Thyroid gland (tissue), 4 donors: Measurements from ENCODE around the gene CTNNA2. TPM values are rescaled to one million over a fixed set of nuclear protein-coding genes. Genes with fewer than 3 reads are reported as not detected.

ENCODE experiments used
- DNase-seq, 2 donors: peaks; one replicate each; pipeline ENCODE4 v3.0.0-alpha.2; 2019
- H3K27ac ChIP-seq, 3 donors: fragments of 200-600 bp; sonication (generic); 1 replicate in 2 of 3; 2 replicates in 1 of 3; pipeline ENCODE4 v1.5.1; 2016 to 2019; ENCODE audit warnings: mild to moderate bottlenecking in 1 of 3, moderate library complexity in 1 of 3
- H3K27me3 ChIP-seq: fragments of 200-600 bp; sonication (generic); one replicate; pipeline ENCODE4 v1.5.1; 2019
- H3K36me3 ChIP-seq, 2 donors: fragments of 200-600 bp; sonication (generic); one replicate each; pipeline ENCODE4 v1.5.1; 2016 to 2019
- H3K4me1 ChIP-seq, 2 donors: fragments of 200-600 bp; sonication (generic); one replicate each; pipeline ENCODE4 v1.5.1; 2017 to 2019
- H3K4me3 ChIP-seq, 3 donors: fragments of 200-600 bp; sonication (generic); replicated peaks in 1 of 3; 1 replicate in 2 of 3; 2 replicates in 1 of 3; pipeline ENCODE4 v1.5.1; 2016; ENCODE audit warnings: mild to moderate bottlenecking in 1 of 3
- H3K9me3 ChIP-seq: fragments of 200-600 bp; sonication (generic); one replicate; pipeline ENCODE4 v1.5.1; 2017
- POLR2A ChIP-seq, 2 donors: fragments of 450-650 bp; IDR thresholded peaks; one replicate each; pipeline ENCODE4 v1.6.1; 2017; ENCODE audit warnings: antibody characterized with exemption in 2 of 2, mild to moderate bottlenecking in 2 of 2, moderate library complexity in 1 of 2
- WGBS, 2 donors: methylation state at CpG; one replicate each; pipeline ENCODE4 v1.1.5; 2017; 5-methylcytosine and 5-hydroxymethylcytosine counted together
- intact Hi-C: fragments of 100-400 bp; cut with DNase I; formaldehyde crosslinking; loops from one replicate; pipeline ENCODE4 v1.15.1; 2023
- total RNA-seq, 4 donors: library from RNA; depleted of rRNA; stranded (reverse); fragments of >200 nt; gene quantifications; one replicate each; pipeline ENCODE4 v1.2.3, GENCODE V29; 2016
- TF ChIP-seq, protein P1 (sequence below), 6 experiments: fragments of 200-600 bp in 3 of 6; fragments of 450-650 bp in 3 of 6; sonication (generic) in 3 of 6; IDR thresholded peaks; one replicate each; pipeline ENCODE4 v1.5.1; 2016 to 2019; ENCODE audit warnings: antibody characterized with exemption in 6 of 6, mild to moderate bottlenecking in 2 of 6, inconsistent platforms in 1 of 6, moderate library complexity in 1 of 6

The CTNNA2 gene
- total RNA-seq, 4 donors from 2014 or later = 0.13 to 0.44 (median 0.22) TPM; not detected in 1

DNA sequence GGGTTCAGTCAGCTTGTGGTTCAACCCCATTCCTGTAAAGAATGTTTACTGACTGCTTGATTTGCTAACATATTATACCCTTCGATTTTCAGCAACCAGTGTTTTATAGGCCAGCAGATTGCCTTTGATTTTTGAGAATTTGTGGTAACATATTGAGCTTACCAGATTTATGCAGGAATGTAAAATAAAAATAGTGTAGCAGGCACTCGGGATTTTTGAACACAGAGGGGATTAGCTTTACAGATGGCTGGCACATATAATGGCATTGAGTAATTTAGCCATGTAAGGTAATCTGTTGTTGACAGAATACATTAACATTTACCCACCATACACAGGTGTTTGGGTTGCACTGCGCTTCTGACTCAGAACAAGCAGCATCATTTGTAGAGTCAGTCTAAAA, 437.7 kb downstream of the CTNNA2 start:
- no peak overlapping the region for H3K27ac ChIP-seq
- DNase-seq = no peak
- 85 to 90% methylated on average over 3 of the region's 3 CpGs for WGBS, 2 donors
- no peaks in the 10 kb centered on the region for H3K4me1 ChIP-seq
- no peak overlapping the region for H3K4me3 ChIP-seq
- TF ChIP-seq, protein P1, sequence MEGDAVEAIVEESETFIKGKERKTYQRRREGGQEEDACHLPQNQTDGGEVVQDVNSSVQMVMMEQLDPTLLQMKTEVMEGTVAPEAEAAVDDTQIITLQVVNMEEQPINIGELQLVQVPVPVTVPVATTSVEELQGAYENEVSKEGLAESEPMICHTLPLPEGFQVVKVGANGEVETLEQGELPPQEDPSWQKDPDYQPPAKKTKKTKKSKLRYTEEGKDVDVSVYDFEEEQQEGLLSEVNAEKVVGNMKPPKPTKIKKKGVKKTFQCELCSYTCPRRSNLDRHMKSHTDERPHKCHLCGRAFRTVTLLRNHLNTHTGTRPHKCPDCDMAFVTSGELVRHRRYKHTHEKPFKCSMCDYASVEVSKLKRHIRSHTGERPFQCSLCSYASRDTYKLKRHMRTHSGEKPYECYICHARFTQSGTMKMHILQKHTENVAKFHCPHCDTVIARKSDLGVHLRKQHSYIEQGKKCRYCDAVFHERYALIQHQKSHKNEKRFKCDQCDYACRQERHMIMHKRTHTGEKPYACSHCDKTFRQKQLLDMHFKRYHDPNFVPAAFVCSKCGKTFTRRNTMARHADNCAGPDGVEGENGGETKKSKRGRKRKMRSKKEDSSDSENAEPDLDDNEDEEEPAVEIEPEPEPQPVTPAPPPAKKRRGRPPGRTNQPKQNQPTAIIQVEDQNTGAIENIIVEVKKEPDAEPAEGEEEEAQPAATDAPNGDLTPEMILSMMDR (IDR thresholded peaks at IDR 0.05) = no peak
- TF ChIP-seq POLR2A (IDR thresholded peaks at IDR 0.05) = no peak
- H3K27me3 ChIP-seq = no peaks in the 10 kb centered on the region
- H3K36me3 ChIP-seq = no peaks in the 10 kb centered on the region
- intact Hi-C loops = no loop called here
- no peaks in the 10 kb centered on the region for H3K9me3 ChIP-seq

DNA sequence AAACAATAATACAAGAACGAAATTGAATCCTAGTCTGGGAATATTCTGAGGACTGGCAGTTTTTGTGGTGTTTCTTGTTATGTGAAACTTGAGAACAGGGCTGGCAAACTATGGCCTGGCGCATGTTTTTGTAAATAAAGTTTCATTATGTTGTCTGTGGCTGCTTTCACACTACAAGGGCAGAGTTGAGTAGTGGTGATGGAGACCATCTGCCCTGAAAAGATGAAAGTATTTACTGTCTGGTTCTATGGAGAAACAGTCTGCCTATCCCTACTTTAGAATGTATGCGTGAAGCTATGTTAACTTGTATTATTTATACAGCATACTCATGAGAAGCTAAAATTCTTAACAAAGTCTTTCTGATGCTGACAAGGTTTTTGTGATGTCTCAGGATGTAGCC, 439.8 kb downstream of the CTNNA2 start:
- Histone ChIP-seq H3K27me3 (no peaks in the 10 kb centered on the region), H3K27ac (no peak overlapping the region), H3K4me3 (no peak overlapping the region), H3K4me1 (no peaks in the 10 kb centered on the region), H3K9me3 (no peaks in the 10 kb centered on the region), H3K36me3 (no peaks in the 10 kb centered on the region)
- TF ChIP-seq, protein P1 (IDR thresholded peaks at IDR 0.05) = no peak
- no peak for TF ChIP-seq POLR2A (IDR thresholded peaks at IDR 0.05)
- 81 to 87% methylated on average over 3 of the region's 3 CpGs for WGBS, 2 donors
- intact Hi-C loops = no loop called here
- no peak for DNase-seq

DNA sequence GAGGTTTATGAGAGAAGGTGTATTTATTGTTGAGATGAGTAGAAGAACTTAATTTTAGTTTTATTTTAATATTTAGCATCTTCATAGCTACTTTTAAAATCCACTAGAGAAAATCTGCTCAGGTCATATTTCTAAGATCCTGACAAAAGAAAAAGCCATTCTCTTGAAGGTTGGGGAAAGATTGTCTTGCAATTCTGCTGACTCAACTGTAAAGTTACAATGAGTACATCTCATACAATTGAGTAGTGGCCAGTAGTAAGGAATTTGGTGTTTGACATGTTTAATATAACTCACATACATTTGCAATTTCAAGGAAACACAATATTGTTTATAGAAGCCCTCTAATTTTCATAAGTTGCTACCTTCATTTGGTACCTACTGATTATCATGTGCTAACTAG, 447.2 kb downstream of the CTNNA2 start:
- intact Hi-C loops = no loop called here
- no peak for DNase-seq
- no peaks in the 10 kb centered on the region for H3K9me3 ChIP-seq
- H3K4me1 ChIP-seq = no peaks in the 10 kb centered on the region
- no peak overlapping the region for H3K4me3 ChIP-seq
- H3K27me3 ChIP-seq = no peaks in the 10 kb centered on the region
- H3K36me3 ChIP-seq = no peaks in the 10 kb centered on the region
- TF ChIP-seq, protein P1 (IDR thresholded peaks at IDR 0.05) = no peak
- H3K27ac ChIP-seq = no peak overlapping the region

DNA sequence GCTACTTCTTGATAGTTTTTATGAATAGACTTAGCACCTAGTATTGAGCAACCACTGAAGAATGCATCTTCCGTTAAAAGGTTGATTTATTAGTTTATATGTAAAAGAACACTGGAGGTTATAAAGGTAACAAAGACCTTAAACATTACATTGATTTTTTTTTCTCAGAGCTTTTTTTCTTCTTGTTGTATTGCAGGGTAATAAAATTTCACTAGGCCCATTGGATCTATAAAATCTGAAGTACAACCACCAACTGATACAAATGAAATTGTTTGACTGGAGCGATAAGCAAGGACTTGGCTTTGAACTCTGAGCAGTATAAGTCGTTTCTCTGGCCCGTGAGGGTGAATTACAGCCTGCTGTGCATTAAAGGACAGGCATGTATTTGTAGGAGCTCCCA, 447.7 kb downstream of the CTNNA2 start:
- no peak for DNase-seq
- intact Hi-C loops = no loop called here
- no peaks in the 10 kb centered on the region for H3K9me3 ChIP-seq
- no peaks in the 10 kb centered on the region for H3K36me3 ChIP-seq
- no peaks in the 10 kb centered on the region for H3K4me1 ChIP-seq
- H3K4me3 ChIP-seq = no peak overlapping the region
- 59 to 71% methylated on average over 4 of the region's 4 CpGs for WGBS, 2 donors
- H3K27ac ChIP-seq = no peak overlapping the region
- no peak for TF ChIP-seq POLR2A (IDR thresholded peaks at IDR 0.05)
- TF ChIP-seq, protein P1 (IDR thresholded peaks at IDR 0.05) = no peak
- no peaks in the 10 kb centered on the region for H3K27me3 ChIP-seq

DNA sequence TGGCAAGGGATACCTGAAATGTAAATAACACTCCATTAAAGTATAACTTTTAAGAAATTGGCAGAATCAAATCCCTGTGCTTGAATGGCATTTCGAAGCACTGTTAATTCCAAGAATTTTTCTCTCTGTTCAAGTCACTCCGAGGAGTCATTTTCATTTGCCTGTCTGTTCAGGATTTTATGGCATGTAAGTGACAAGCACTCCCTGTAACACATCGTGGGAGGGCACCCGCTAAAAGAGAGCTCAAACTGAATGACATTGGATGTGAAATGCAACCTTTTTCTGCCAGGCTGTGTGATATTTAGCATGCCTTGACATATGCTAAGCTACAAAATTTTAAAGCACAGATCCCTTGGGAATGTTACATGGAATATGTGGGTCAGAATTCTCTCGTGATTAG, 452.1 kb downstream of the CTNNA2 start:
- intact Hi-C loops = no loop called here
- 68 to 84% methylated on average over 5 of the region's 5 CpGs for WGBS, 2 donors
- Histone ChIP-seq H3K27me3 (no peaks in the 10 kb centered on the region), H3K4me1 (no peaks in the 10 kb centered on the region), H3K27ac (no peak overlapping the region), H3K9me3 (no peaks in the 10 kb centered on the region), H3K36me3 (no peaks in the 10 kb centered on the region), H3K4me3 (no peak overlapping the region)
- TF ChIP-seq, protein P1 (IDR thresholded peaks at IDR 0.05) = no peak
- no peak for TF ChIP-seq POLR2A (IDR thresholded peaks at IDR 0.05)
- DNase-seq = no peak
